ENCODE measurements around the gene TMEM161B.
"Not testable (repeated sequence)": the region's sequence is repeated elsewhere in the genome, so short reads cannot be mapped to it uniquely, and the experiment has no call there.

The TMEM161B gene

DNA sequence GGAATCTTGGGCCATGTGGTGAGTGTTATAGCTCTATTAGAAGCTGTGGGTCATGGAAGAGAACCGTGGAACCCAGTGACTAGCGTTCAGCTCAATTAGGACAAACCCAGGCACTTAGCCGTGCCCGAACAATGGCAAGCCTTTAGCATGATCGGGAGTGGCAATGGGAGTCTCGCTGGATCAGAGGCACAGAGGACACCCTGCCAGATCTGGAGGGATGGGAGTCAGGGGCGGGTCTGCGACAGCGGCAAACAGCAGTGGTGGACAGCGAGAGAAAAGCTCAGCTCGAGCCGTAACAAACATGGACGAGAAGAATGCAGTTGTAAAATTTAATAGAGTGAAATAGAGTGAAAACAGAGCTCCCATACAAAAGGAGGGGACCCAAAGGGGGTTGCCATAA lies 91.2 kb downstream of the TMEM161B start:
- not testable (repeated sequence) for DNase-seq

DNA sequence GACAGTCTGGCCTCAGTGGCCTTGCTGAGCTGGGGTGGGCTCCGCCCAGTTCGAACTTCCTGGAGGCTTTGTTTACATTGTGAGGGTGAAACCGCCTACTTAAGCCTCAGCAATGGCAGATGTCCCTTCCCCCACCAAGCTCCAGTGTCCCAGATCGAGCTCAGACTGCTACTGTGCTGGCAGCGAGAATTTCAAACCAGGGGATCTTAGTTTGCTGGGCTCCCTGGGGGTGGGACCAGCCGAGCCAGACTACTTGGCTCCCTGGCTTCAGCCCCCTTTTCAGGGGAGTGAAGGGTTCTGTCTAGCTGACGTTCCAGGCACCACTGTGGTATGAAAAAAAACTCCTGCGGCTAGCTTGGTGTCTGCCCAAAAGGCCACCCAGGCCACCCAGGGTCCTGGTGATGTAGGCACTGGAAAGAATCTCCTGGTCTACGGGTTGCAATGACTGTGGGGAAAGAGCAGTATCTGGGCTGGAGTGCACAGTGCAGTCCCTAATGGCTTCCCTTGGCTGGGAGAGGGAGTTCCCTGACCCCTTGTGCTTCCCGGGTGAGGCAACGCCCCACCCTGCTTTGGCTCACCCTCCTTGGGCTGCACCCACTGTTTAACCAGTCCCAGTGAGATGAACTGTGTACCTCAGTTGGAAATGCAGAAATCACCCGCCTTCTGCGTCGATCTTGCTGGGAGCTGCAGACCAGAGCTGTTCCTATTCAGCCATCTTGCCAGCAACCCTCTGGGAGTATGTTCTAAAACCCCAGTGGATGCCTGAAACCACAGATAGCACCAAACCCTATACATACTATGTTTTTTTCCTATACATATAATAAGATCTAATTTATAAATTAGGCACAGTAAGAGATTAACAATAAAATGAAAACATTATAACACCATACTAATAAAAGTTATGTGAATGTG lies 95.5 kb downstream of the TMEM161B start:
- DNase-seq, result no peak

- DNase-seq, result no peak
Measured at GRCh38 chr5:88159591-88159990, 109.1 kb downstream of the TMEM161B start.

GRCh38 chr5:88158056-88158455 lies 110.6 kb downstream of the TMEM161B start:
- DNase-seq, result no peak

DNA sequence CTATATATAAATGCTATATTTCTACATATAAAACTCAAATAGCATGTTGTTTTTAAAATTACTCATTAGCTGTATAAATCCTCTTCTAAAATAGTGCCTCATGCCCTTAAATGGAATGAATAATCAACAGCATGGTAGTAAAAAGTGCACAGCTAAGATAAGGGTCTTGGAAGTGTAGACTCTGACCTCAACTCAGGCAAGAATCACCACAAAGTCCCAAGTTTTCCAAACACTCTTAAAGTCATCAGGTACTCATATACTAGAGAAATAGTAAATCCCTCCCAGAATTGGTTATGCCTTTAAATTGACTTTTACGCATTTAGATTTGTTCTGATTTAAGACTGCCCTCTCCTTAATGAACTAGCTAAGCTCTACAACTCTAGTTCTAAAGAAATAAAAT lies 113.8 kb downstream of the TMEM161B start:
- DNase-seq, result no peak

GRCh38 chr5:88150747-88151146 lies 117.9 kb downstream of the TMEM161B start:
- DNase-seq, result no peak

DNA sequence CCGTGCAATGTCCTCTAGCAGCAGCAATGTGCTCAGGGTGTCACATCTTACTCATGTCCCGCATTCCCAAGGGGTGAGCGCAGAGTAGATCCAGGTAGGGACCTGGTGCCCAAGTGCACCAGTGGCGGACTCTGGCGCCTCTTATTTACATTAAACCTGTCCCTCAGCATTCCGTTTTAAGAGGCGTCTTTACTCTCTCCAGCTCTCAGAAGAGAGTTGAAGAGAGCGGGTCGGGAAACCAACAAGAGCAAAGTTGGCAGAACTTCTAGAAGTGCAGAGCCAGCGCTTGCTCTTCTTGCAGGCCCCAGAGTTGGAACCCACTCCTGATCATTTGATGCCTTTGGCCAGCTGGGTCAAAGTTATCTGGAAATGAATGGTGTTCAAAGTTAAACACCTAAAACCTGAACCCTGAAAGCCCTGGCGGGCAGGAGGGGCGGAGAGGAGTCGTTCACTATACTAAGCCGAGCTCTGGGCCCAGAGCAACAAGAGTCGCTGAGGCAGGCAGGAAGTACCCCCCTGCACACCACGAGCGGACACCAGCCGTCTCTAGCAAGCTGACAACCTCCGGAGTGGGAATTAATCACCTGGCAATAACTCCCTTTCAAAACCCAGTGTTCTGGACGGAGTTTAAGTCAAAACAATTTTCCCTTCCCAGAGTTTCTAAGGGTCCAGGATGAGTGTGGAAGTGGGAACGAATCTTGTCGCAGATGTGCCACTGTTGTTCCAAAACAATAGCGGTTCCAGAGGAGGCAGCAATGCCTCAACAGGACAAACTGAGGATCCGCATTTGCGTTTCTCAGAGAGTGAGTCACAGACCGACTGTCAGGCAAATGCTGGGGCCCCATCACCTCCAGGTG lies 122.8 kb downstream of the TMEM161B start:
- DNase-seq, result no peak

DNA sequence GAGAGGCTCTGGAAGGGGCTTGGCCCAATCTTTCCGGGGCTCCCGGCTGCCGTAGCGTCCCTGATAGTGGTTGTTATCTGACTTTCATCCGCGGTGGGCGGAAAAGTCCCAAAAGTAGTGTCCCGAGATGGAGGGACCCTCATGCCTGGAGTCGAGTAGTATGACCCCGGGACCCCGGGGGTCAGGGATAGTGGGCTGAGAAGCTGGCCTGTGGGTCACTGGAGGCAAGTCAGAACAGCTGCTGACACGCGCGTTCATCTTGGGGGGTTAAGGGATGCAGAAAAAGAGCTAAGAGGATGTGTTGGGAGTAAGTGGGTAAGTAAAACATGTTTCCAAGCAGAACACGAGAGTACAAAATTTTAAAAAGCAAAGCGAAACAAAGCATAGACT lies 123.4 kb downstream of the TMEM161B start:
- no peak for DNase-seq

Data from NCI-H1930 (cell line).